ENCODE data around the gene BCAS3. TPM values are rescaled to one million over a fixed set of nuclear protein-coding genes. Genes with fewer than 3 reads are reported as not detected.

Gene BCAS3
- total and polyA plus RNA-seq, 12 donors = 6.1 to 21.8 (median 17.2) TPM

DNA sequence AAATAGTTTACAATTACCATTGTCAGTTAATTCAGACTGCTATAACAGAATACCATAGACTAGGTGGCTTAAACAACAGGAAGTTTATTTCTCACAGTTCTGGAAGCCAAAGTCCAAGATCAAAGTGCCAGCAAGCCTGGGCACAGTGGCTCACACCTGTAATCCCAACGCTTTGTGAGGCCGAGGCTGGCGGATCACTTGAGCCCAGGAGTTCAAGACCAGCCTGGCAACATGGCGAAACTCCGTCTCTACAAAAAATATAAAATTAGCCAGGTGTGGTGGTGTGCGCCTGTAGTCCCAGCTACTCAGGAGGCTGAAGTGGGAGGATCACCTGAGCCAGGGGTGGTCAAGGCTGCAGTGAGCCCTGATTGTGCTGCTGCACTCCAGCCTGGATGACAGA, 650.7 kb downstream of the BCAS3 start:
- TF ChIP-seq, protein P1, sequence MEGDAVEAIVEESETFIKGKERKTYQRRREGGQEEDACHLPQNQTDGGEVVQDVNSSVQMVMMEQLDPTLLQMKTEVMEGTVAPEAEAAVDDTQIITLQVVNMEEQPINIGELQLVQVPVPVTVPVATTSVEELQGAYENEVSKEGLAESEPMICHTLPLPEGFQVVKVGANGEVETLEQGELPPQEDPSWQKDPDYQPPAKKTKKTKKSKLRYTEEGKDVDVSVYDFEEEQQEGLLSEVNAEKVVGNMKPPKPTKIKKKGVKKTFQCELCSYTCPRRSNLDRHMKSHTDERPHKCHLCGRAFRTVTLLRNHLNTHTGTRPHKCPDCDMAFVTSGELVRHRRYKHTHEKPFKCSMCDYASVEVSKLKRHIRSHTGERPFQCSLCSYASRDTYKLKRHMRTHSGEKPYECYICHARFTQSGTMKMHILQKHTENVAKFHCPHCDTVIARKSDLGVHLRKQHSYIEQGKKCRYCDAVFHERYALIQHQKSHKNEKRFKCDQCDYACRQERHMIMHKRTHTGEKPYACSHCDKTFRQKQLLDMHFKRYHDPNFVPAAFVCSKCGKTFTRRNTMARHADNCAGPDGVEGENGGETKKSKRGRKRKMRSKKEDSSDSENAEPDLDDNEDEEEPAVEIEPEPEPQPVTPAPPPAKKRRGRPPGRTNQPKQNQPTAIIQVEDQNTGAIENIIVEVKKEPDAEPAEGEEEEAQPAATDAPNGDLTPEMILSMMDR (IDR thresholded peaks at IDR 0.05) = no peak
- intact Hi-C loops (cut with DNase I) = loop anchor here in 1 of 10 donors (10.0 kb wide), 1 partner anchor 74 kb away; no protein-coding TSS in a partner anchor
- no peaks in the 10 kb centered on the region for H3K27me3 ChIP-seq
- H3K4me3 ChIP-seq = no peak overlapping the region
- no peak overlapping the region for H3K27ac ChIP-seq
- DNase-seq = no peak
- ATAC-seq = no peak
- H3K36me3 ChIP-seq = no peaks in the 10 kb centered on the region
- peaks cover 2 to 45% (median 30%) of the 10 kb centered on the region in 9 donors for H3K4me1 ChIP-seq
- H3K9me3 ChIP-seq = no peaks in the 10 kb centered on the region
- 99% methylated on average over 6 of the region's 6 CpGs for WGBS, 2 donors

DNA sequence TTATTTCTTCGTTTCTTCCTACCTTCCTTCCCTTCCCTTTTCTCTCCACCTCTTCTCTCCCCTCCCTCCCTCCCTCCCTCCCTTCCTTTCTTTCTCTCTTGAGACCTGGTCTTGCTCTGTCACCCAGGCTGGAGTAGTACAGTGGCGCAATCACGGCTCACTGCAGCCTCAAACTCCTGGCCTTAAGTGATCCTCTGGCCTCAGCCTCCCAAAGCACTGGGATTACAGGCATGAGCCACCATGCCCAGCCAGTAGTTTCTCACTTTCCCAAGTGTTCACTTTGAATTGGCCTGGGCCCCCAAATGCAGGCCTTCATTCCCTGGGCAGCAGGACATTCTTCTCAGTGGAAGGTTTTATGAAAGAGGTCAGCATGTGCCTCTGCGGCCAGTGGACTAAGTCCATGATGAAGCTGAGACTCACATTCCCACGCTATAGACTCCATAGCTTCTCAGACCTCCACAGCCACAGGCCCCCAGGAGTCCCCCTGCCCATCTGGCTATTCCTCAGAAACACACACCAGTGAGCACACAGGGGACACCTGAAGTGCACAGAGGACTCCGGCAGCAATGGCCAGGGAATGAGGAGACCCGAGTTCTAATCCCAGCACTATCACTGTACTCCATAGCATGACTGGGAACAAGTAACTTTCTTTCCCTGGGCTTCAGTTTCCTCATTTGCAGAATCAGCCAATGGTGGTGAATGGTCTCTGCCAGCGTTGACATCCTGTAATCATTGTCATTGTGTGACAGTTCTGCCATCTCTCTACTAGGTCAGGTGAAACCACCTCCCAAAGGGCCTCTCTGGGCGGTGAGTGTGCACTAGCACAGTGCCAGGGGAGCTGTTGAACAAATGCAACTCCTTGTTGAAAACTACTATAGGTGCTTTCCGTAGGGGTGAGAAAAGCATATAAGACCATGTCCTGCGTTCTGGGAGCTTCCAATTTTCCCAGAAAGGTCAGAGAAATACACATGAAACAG, 652.8 kb downstream of the BCAS3 start:
- DNase-seq (no peak), ATAC-seq (no peak)
- intact Hi-C loops (cut with DNase I) = no loop called here
- Histone ChIP-seq H3K27ac (peak overlapping the region in 4 of 10 donors; percentile 13 to 45 (median 25)), H3K36me3 (no peaks in the 10 kb centered on the region), H3K9me3 (no peaks in the 10 kb centered on the region), H3K4me1 (peaks cover 0 to 33% (median 17%) of the 10 kb centered on the region in 9 donors), H3K27me3 (no peaks in the 10 kb centered on the region), H3K4me3 (no peak overlapping the region)
- 89 to 91% methylated on average over 11 of the region's 11 CpGs for WGBS, 2 donors
- TF ChIP-seq, protein P1 (IDR thresholded peaks at IDR 0.05) = no peak

DNA sequence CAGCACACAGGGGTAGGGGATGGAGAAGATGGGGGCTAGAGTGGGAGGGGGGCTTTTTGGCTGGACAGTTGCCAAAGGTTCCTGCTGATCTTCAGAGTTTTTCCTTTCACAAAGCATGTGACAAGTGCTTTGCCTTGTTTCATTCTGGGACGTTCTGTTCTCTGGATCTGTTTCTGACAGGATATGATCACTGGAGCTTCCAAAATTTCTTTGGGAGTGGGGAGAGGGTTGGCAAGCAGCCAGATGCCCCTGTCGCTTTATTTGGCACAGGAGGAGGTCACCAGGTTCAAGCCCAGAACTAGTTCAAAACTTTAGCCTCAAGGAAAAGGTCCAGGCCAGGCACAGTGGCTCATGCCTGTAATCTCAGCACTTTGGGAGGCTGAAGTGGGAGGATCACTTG, 653.5 kb downstream of the BCAS3 start:
- Histone ChIP-seq H3K9me3 (no peaks in the 10 kb centered on the region), H3K36me3 (no peaks in the 10 kb centered on the region), H3K4me3 (no peak overlapping the region), H3K27me3 (no peaks in the 10 kb centered on the region), H3K4me1 (peaks cover 5 to 34% (median 21%) of the 10 kb centered on the region in 9 donors), H3K27ac (peak overlapping the region in 8 of 10 donors; percentile 10 to 57 (median 48))
- 5 to 23% methylated on average over 2 of the region's 2 CpGs for WGBS, 2 donors
- TF ChIP-seq, protein P1 (IDR thresholded peaks at IDR 0.05) = no peak
- DNase-seq (peak in 1 of 2 donors; percentile 44), ATAC-seq (peak in 3 of 8 donors; percentile 18 to 66 (median 41))
- intact Hi-C loops (cut with DNase I) = no loop called here

DNA sequence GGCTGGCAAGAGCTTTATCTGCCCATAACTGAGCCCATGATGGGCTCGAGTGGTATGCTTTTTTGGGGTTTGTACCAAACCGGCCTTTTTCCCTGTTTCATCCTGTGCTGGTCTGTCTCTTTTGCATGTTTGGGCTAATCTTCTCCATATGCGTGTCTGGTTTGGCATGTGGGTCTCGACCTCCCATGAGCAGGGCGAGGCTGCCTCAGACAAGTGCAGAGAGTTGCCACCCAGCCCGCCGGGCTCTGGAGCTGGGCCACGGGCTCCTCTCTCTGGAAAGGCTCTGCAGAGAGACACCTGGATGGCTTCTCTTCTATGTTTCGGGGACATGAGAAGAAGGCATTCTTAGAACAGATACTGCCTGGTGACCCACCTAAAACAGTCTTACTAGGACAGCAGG, 654.2 kb downstream of the BCAS3 start:
- peaks cover 5 to 41% (median 25%) of the 10 kb centered on the region in 9 donors for H3K4me1 ChIP-seq
- peak overlapping the region in 8 of 10 donors; percentile 10 to 57 (median 48) for H3K27ac ChIP-seq
- WGBS, 2 donors = 92 to 94% methylated on average over 9 of the region's 9 CpGs
- TF ChIP-seq, protein P1 (IDR thresholded peaks at IDR 0.05) = no peak
- ATAC-seq (no peak), DNase-seq (no peak)
- H3K27me3 ChIP-seq = no peaks in the 10 kb centered on the region
- no peak overlapping the region for H3K4me3 ChIP-seq
- no peaks in the 10 kb centered on the region for H3K36me3 ChIP-seq
- no peaks in the 10 kb centered on the region for H3K9me3 ChIP-seq
- intact Hi-C loops (cut with DNase I) = no loop called here

All from heart right ventricle (tissue), 16 donors.